Measurements from ENCODE around the gene UBE2L5. TPM values are rescaled to one million over a fixed set of nuclear protein-coding genes. Genes with fewer than 3 reads are reported as not detected.

The UBE2L5 gene
- total and polyA plus RNA-seq, 2 donors (not counting 3 experiments of a cell fraction or from before 2014, with no cell fraction given): not detected

- Histone ChIP-seq H4K20me1 (replicated peaks; ENCODE audit: control insufficient read depth, extremely low read depth, insufficient read depth, low read length) (no peaks in the 10 kb centered on the region), H3K27ac (ENCODE audit: insufficient read depth, low read depth, low read length) (no peak overlapping the region), H2AFZ (ENCODE audit: low read depth, low read length) (no peak overlapping the region), H3K4me3 (replicated peaks in 1 of 3; ENCODE audit: insufficient read depth in 1 of 3, low read depth in 1 of 3, low read length in 3 of 3) (no peak overlapping the region), H3K9ac (replicated peaks; ENCODE audit: extremely low read depth, insufficient read depth, low read length) (no peak overlapping the region), H3K9me3 (replicated peaks; ENCODE audit: control insufficient read depth, insufficient read depth, low read length) (no peaks in the 10 kb centered on the region), H3K4me1 (ENCODE audit: control insufficient read depth, extremely low read depth, insufficient read depth, low read length) (no peaks in the 10 kb centered on the region), H3K9me1 (replicated peaks; ENCODE audit: control insufficient read depth, extremely low read depth, insufficient read depth, low read length) (no peaks in the 10 kb centered on the region), H3K79me2 (ENCODE audit: control insufficient read depth, insufficient read depth, low read length) (no peaks in the 10 kb centered on the region), H3K27me3 (ENCODE audit: control insufficient read depth in 2 of 2, insufficient read depth in 2 of 2, low read length in 2 of 2) (peaks cover 5 to 6% of the 10 kb centered on the region in 2 experiments), H3K4me2 (ENCODE audit: insufficient read depth, low read length) (no peak overlapping the region), H3K36me3 (ENCODE audit: control insufficient read depth in 2 of 2, extremely low read depth in 1 of 2, insufficient read depth in 2 of 2, low read length in 2 of 2) (no peaks in the 10 kb centered on the region)
- ChIA-PET POLR2A (no interaction called here), CTCF (interaction anchor here (0.9 to 1.3 kb wide), 2 partner anchors 83 to 144 kb away, joined by 3 to 4 read pairs; no protein-coding TSS in a partner anchor)
- intact Hi-C loops (cut with micrococcal nuclease) (no loop called here), dilution Hi-C loops (cut with MboI; ENCODE audit: extremely low pct_ligation_motif_present, low sequenced_read_pairs) (no loop called here)
- DNase-seq (ENCODE audit: low read depth, low spot score) (no peak), FAIRE-seq (no peak)
- TF ChIP-seq EZH2 (IDR thresholded peaks at IDR 0.05; ENCODE audit: borderline replicate concordance, low read depth, low read length, severe bottlenecking) (no peak), MYC (IDR thresholded peaks at IDR 0.05; ENCODE audit: low read depth, low read length) (no peak), POLR2AphosphoS5 (IDR thresholded peaks at IDR 0.05; ENCODE audit: insufficient read depth, low read depth, low read length) (no peak), CTCF (IDR thresholded peaks at IDR 0.05; ENCODE audit: extremely low read depth in 1 of 2, insufficient read depth in 1 of 2, low read depth in 1 of 2, low read length in 2 of 2) (no peak), JUN (IDR thresholded peaks at IDR 0.05; ENCODE audit: borderline replicate concordance, insufficient read depth, insufficient read length, low read depth) (no peak), FOS (IDR thresholded peaks at IDR 0.05; ENCODE audit: borderline replicate concordance, insufficient read depth, low read length) (no peak), POLR2A (IDR thresholded peaks at IDR 0.05; ENCODE audit: low read depth, low read length) (no peak), GATA2 (IDR thresholded peaks at IDR 0.05; ENCODE audit: insufficient read depth, insufficient read length, low read depth, low read length) (no peak), MAX (IDR thresholded peaks at IDR 0.05; ENCODE audit: insufficient read depth, insufficient read length) (no peak)
- BruUV-seq (replicated peaks): no TSS peak
These were observed 14.9 kb downstream of the UBE2L5 start for GRCh38 chr13:30437177-30437576.

All from endothelial cell of umbilical vein (primary cell).